ENCODE results near the gene APOB. TPM values are rescaled to one million over a fixed set of nuclear protein-coding genes. Genes with fewer than 3 reads are reported as not detected.
A peak's percentile ranks its signal among the peaks of the same experiment; 100 is the strongest.

APOB gene
- total and polyA plus RNA-seq, 2 of the 13 experiments (the other 11 are each of a cell fraction or from before 2014, with no cell fraction given), result 1,569 to 2,515 TPM

DNA sequence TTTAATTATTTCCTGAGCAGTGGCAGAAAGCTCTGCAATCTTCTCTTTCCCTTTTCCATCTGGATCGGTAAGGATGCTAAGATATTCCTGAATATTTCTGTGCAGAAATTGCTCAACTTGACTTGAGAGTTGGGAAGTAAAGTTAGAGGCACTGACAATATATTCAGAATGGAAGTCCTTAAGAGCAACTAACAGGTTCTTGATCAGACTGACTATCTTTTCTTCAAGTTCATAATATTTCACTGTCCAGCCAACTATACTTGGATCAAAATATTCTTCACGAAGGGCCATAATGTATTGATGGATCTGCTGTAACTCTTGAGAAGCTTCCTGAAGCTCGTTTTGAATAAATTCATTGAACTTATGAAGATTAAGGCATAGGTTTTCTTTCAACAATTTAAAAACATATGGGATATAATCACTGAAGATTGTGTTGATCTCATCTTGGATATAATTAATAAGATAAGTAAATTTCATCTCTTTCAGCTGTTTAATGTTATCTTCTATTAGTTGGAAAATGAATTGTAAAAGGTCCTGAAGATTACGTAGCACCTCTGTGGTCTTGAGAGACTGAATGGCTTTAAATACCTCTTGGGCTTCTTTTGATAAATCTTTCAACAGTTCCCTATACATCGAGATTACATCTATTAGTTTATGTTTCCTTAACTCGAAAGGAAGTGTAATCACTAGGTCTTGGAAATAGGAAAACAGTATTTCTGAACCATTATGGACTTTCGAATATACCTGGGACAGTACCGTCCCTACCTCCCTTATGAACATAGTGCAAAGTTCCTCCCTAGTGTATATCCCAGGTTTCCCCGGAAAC is 41.7 kb downstream of the APOB start (continued):
- TF ChIP-seq ZNF235 (CRISPR knock-in tag; IDR thresholded peaks at IDR 0.05; ENCODE audit: borderline replicate concordance), result no peak
- no peak for TF ChIP-seq SNAPC2 (CRISPR knock-in tag; IDR thresholded peaks at IDR 0.05)
- TF ChIP-seq, protein P1, sequence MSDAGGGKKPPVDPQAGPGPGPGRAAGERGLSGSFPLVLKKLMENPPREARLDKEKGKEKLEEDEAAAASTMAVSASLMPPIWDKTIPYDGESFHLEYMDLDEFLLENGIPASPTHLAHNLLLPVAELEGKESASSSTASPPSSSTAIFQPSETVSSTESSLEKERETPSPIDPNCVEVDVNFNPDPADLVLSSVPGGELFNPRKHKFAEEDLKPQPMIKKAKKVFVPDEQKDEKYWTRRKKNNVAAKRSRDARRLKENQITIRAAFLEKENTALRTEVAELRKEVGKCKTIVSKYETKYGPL (CRISPR knock-in tag; IDR thresholded peaks at IDR 0.05), result 0 out of 2 replicates have a peak, but pooled peaks have one; percentile 26
- TF ChIP-seq POLR2A (IDR thresholded peaks at IDR 0.05; ENCODE audit: insufficient read depth in 1 of 2, low read depth in 2 of 2, low read length in 2 of 2), result no peak
- no peak for TF ChIP-seq REPIN1 (CRISPR knock-in tag; IDR thresholded peaks at IDR 0.05; ENCODE audit: borderline replicate concordance, low read depth)
- peak; percentile 78 for TF ChIP-seq AGO2 (optimal IDR thresholded peaks at IDR 0.05; ENCODE audit: low read depth, low read length)
- TF ChIP-seq YEATS4 (CRISPR knock-in tag; IDR thresholded peaks at IDR 0.05; ENCODE audit: borderline replicate concordance), result 0 out of 2 replicates have a peak, but pooled peaks have one; percentile 6
- TF ChIP-seq ATF1 (CRISPR knock-in tag; IDR thresholded peaks at IDR 0.05), result 0 out of 2 replicates have a peak, but pooled peaks have one; percentile 18
- TF ChIP-seq POLR2G (IDR thresholded peaks at IDR 0.05; ENCODE audit: low read depth, low read length), result 0 out of 2 replicates have a peak, but pooled peaks have one; percentile 35
- TF ChIP-seq ISX (CRISPR knock-in tag; conservative IDR thresholded peaks at IDR 0.05), result 0 out of 2 replicates have a peak, but pooled peaks have one; percentile 30
- 0 out of 2 replicates have a peak, but pooled peaks have one; percentile 30 for TF ChIP-seq ZFAT (CRISPR knock-in tag; conservative IDR thresholded peaks at IDR 0.05)
- TF ChIP-seq NR2C2 (CRISPR knock-in tag; IDR thresholded peaks at IDR 0.05; ENCODE audit: borderline replicate concordance), result peak; percentile 16; the same call in 1 of the 2 replicates
- peak; percentile 37 for TF ChIP-seq POLR2AphosphoS5 (IDR thresholded peaks at IDR 0.05; ENCODE audit: low read depth, low read length)
- 0 out of 2 replicates have a peak, but pooled peaks have one; percentile 1 for TF ChIP-seq TSC22D2 (CRISPR knock-in tag; IDR thresholded peaks at IDR 0.05; ENCODE audit: borderline replicate concordance)
- TF ChIP-seq, protein P2, sequence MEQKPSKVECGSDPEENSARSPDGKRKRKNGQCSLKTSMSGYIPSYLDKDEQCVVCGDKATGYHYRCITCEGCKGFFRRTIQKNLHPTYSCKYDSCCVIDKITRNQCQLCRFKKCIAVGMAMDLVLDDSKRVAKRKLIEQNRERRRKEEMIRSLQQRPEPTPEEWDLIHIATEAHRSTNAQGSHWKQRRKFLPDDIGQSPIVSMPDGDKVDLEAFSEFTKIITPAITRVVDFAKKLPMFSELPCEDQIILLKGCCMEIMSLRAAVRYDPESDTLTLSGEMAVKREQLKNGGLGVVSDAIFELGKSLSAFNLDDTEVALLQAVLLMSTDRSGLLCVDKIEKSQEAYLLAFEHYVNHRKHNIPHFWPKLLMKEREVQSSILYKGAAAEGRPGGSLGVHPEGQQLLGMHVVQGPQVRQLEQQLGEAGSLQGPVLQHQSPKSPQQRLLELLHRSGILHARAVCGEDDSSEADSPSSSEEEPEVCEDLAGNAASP (CRISPR knock-in tag; IDR thresholded peaks at IDR 0.05; ENCODE audit: borderline replicate concordance), result 0 out of 2 replicates have a peak, but pooled peaks have one; percentile 5
- peak; percentile 58; the same call in 1 of the 2 replicates for TF ChIP-seq MTF1 (CRISPR knock-in tag; IDR thresholded peaks at IDR 0.05)
- TF ChIP-seq, protein P3, sequence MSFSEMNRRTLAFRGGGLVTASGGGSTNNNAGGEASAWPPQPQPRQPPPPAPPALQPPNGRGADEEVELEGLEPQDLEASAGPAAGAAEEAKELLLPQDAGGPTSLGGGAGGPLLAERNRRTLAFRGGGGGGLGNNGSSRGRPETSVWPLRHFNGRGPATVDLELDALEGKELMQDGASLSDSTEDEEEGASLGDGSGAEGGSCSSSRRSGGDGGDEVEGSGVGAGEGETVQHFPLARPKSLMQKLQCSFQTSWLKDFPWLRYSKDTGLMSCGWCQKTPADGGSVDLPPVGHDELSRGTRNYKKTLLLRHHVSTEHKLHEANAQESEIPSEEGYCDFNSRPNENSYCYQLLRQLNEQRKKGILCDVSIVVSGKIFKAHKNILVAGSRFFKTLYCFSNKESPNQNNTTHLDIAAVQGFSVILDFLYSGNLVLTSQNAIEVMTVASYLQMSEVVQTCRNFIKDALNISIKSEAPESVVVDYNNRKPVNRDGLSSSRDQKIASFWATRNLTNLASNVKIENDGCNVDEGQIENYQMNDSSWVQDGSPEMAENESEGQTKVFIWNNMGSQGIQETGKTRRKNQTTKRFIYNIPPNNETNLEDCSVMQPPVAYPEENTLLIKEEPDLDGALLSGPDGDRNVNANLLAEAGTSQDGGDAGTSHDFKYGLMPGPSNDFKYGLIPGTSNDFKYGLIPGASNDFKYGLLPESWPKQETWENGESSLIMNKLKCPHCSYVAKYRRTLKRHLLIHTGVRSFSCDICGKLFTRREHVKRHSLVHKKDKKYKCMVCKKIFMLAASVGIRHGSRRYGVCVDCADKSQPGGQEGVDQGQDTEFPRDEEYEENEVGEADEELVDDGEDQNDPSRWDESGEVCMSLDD (CRISPR knock-in tag; IDR thresholded peaks at IDR 0.05; ENCODE audit: borderline replicate concordance), result peak; percentile 35; the same call in 1 of the 2 replicates
- TF ChIP-seq ZSCAN30 (CRISPR knock-in tag; IDR thresholded peaks at IDR 0.05), result 0 out of 2 replicates have a peak, but pooled peaks have one; percentile 11
- no peak for TF ChIP-seq ZNF260 (CRISPR knock-in tag; IDR thresholded peaks at IDR 0.05; ENCODE audit: borderline replicate concordance, low read depth)
- TF ChIP-seq SMAD9 (CRISPR knock-in tag; IDR thresholded peaks at IDR 0.05), result 0 out of 2 replicates have a peak, but pooled peaks have one; percentile 18
- 0 out of 2 replicates have a peak, but pooled peaks have one; percentile 21 for TF ChIP-seq FOXJ3 (CRISPR knock-in tag; IDR thresholded peaks at IDR 0.05; ENCODE audit: borderline replicate concordance)
- TF ChIP-seq ZKSCAN8 (CRISPR knock-in tag; IDR thresholded peaks at IDR 0.05; ENCODE audit: borderline replicate concordance), result peak; percentile 2; the same call in 1 of the 2 replicates
- TF ChIP-seq, protein P4, sequence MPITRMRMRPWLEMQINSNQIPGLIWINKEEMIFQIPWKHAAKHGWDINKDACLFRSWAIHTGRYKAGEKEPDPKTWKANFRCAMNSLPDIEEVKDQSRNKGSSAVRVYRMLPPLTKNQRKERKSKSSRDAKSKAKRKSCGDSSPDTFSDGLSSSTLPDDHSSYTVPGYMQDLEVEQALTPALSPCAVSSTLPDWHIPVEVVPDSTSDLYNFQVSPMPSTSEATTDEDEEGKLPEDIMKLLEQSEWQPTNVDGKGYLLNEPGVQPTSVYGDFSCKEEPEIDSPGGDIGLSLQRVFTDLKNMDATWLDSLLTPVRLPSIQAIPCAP (CRISPR knock-in tag; IDR thresholded peaks at IDR 0.05; ENCODE audit: low read depth), result no peak

All from HepG2 (cell line).